ENCODE results near the gene C16orf74.

C16orf74 gene

DNA sequence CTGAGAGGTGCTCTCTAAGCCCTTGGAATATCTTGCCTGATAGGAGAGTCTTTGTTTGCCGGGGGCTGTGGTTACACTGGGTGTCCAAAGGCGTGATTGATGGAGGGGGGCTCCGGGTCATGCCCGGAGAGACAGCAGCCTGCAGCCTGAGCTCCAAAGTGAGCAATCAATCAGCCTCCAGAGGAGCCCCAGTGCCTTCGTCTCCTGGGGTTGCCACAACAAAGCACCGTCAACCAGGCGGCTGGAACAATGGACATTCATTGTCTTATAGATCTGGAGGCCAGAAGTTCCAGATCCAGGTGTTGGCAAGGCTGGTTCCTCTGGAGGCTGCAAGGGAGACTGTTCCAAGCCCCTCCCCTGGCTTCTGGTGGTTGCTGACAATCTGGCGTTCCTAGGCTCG lies 38.1 kb downstream of the C16orf74 start:
- no peak for DNase-seq
- peaks cover 6% of the 10 kb centered on the region for H3K9me3 Mint-ChIP-seq
- no peak overlapping the region for H3K4me3 Mint-ChIP-seq
- CTCF ChIA-PET: interaction anchor here (1.0 kb wide), 1 partner anchor 37 kb away, joined by 3 read pairs; no protein-coding TSS in a partner anchor
- H3K36me3 Mint-ChIP-seq: peaks cover 2% of the 10 kb centered on the region
- H3K27ac Mint-ChIP-seq: no peak overlapping the region
- H3K4me1 Mint-ChIP-seq: peaks cover 5% of the 10 kb centered on the region
- peaks cover 39% of the 10 kb centered on the region for H3K27me3 Mint-ChIP-seq

DNA sequence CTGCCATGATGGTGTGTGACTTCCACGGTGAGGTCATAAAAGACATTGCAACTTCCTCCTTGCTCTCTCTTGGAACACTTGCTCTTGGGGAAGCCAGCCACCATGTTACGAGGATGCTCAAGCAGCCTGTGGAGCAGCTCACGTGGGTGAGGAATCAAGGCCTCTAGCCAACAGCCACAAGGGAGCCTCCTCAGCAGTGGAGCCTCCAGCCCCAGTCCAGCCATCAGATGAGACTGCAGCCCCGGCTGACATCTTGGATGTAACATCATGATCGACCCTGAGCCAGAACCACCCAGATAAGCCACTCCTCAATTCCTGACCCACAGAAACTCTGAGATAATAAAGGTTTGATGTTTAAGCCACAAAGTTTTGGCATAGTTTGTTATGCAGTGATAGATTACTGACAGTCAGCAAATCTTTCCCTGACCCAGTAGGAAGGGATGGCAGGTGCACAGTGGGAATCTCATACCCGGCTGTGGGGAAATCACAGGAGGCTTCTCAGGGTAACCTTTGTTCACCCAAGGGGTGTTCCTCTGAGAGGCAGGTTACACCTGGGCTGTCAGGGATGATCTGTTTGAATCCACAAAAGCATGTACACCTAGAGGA lies 38.8 kb downstream of the C16orf74 start:
- H3K27ac Mint-ChIP-seq: no peak overlapping the region
- peaks cover 6% of the 10 kb centered on the region for H3K9me3 Mint-ChIP-seq
- H3K27me3 Mint-ChIP-seq: peaks cover 32% of the 10 kb centered on the region
- H3K4me3 Mint-ChIP-seq: no peak overlapping the region
- H3K4me1 Mint-ChIP-seq: peaks cover 5% of the 10 kb centered on the region
- peaks cover 2% of the 10 kb centered on the region for H3K36me3 Mint-ChIP-seq
- no peak for DNase-seq
- CTCF ChIA-PET: interaction anchor here (1.0 kb wide), 1 partner anchor 36 kb away, joined by 3 read pairs; no protein-coding TSS in a partner anchor

DNA sequence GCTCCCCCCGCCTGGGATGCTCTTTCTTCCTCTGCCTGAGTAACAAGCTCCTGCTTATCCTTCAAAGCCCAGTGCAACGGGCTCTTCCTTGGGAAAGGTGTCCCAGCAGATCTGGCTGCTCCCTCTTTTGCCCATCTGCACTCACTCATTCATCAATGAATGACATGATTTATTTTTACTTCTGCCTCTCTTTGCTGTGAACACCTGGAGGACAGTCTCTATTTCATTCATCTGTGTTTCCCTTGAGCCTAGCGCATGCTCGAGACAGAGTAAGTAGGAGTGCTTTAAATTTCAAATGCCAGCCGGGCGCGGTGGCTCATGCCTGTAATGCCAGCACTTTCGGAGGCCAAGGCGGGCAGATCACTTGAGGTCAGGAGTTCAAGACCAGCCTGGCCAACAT lies 40.2 kb downstream of the C16orf74 start:
- Mint-ChIP-seq H3K27ac (no peak overlapping the region), H3K36me3 (peaks cover 2% of the 10 kb centered on the region), H3K9me3 (peaks cover 6% of the 10 kb centered on the region), H3K4me1 (peaks cover 4% of the 10 kb centered on the region), H3K4me3 (no peak overlapping the region), H3K27me3 (peaks cover 19% of the 10 kb centered on the region)
- CTCF ChIA-PET: no interaction called here
- no peak for DNase-seq

DNA sequence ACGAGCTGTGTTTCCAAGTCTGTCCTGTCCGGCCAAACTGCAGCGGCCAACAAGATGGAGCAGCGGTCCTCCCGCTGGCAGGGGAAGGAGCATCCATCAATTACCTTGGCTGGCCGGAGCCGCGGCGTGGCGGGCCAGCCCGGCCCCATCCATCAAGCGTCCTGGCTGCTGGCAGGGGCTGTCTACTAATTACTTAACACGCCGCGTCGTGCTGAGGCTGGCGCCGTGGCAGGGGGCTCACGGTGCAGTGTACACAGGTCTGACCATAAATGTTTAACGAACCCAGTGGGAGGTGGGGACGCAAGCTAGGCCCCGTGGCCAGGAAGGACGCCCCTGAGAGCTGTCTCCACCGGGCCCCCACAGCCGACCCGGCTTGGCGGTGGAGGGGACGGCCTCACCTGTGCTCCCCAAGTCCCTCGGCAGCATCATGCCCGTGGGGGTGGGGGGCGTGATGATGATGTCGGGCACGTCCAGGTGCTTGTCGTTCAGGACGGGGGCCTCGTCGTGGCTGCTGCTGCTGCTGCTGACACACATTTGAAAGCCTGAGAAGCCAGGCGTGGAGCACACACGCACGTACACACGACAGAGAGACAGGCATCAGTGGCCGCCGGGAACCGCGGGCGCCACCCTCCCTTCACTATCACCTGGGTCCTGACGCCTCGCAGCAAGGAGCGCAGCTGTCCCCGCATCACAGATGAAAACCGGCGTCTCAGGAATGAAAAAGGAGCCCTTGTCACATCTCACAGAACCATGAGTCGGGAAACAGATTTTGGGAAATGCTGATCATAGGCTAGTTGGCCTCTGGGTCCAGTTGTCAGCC lies 40.9 kb downstream of the C16orf74 start:
- no peak overlapping the region for H3K4me3 Mint-ChIP-seq
- H3K27me3 Mint-ChIP-seq: peaks cover 11% of the 10 kb centered on the region
- no peak for DNase-seq
- H3K27ac Mint-ChIP-seq: no peak overlapping the region
- peaks cover 2% of the 10 kb centered on the region for H3K36me3 Mint-ChIP-seq
- H3K9me3 Mint-ChIP-seq: peaks cover 6% of the 10 kb centered on the region
- CTCF ChIA-PET: interaction anchor here (1.0 kb wide), 1 partner anchor 26 kb away, joined by 3 read pairs; no protein-coding TSS in a partner anchor
- H3K4me1 Mint-ChIP-seq: no peaks in the 10 kb centered on the region

DNA sequence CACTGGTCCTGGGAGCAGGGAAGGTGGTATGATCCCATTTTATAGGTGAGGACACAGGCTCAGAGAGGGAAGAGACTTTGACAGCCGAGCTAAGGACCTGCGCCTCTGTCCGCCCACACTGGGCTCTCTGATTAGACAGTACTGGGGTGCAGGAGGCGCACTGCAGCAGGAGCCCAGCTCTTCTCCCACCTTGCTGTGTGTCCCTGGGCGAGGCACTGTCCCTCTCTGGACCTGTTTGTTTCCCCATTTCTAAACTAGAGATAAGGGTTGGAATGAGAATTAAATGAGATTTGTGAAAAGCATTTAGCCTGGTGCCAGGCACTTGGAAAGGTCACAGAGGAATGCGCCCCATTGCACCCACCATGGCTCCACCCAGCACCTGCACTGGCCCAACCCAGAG lies 42.6 kb downstream of the C16orf74 start:
- Mint-ChIP-seq H3K36me3 (peaks cover 2% of the 10 kb centered on the region), H3K27ac (no peak overlapping the region), H3K4me3 (no peak overlapping the region), H3K27me3 (no peaks in the 10 kb centered on the region), H3K4me1 (no peaks in the 10 kb centered on the region), H3K9me3 (peaks cover 6% of the 10 kb centered on the region)
- CTCF ChIA-PET: no interaction called here
- DNase-seq: no peak

DNA sequence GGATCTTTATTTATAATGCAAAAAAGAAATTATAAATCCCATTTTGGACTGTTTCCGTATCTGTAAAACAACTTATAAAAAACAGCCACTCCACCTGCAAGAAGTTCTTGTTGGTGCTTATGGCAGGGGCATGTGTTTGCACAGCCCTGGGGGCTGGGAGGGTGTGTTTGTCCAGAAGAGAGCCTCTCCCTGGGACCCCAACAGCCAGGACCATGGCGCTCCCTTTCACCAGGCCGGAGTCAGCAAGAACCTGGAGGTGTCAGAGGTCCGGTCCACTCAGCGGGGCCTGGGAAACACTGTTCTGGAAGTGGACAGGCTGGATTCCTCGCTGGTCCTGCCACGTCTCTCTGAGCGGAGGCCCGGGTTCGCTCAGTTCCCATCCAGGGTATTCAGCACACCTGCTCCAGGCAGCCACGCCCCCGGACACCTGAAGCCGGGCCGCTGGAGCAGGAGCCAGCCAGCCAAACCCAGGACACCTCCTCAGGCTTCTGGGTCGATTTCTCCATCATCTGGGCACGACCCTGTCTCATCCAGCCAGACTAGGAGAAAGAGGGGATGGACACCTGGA lies 43.3 kb downstream of the C16orf74 start:
- CTCF ChIA-PET: no interaction called here
- H3K36me3 Mint-ChIP-seq: peaks cover 2% of the 10 kb centered on the region
- H3K27ac Mint-ChIP-seq: no peak overlapping the region
- H3K4me1 Mint-ChIP-seq: no peaks in the 10 kb centered on the region
- H3K27me3 Mint-ChIP-seq: peaks cover 1% of the 10 kb centered on the region
- peaks cover 6% of the 10 kb centered on the region for H3K9me3 Mint-ChIP-seq
- H3K4me3 Mint-ChIP-seq: no peak overlapping the region
- DNase-seq: no peak

DNA sequence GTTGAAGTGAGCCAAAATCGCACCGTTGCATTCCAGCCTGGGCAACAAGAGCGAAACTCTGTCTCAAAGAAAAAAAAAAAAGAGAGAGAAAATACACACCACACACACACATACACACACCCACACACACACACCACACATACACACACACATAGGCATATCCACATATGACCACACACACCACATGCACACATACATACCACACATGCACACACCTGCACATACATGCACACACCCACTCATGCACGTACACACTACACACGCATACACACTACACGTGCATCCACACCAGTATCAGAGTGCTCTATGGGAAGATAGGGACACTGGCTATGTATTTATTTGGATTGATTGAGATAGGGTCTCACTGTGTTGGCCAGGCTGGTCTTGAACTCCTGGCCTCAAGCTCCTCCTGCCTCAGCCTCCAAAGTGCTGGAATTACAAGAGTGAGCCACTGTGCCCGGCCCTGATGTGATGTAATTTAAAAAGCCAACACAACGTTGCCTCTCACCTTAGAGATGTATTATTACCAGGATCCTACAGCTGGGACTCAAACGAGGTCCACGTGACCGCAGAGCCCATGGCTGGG lies 44.4 kb downstream of the C16orf74 start:
- DNase-seq: no peak
- no peaks in the 10 kb centered on the region for H3K4me1 Mint-ChIP-seq
- H3K36me3 Mint-ChIP-seq: no peaks in the 10 kb centered on the region
- no peaks in the 10 kb centered on the region for H3K9me3 Mint-ChIP-seq
- H3K4me3 Mint-ChIP-seq: no peak overlapping the region
- no peak overlapping the region for H3K27ac Mint-ChIP-seq
- H3K27me3 Mint-ChIP-seq: peaks cover 12% of the 10 kb centered on the region
- CTCF ChIA-PET: no interaction called here

DNA sequence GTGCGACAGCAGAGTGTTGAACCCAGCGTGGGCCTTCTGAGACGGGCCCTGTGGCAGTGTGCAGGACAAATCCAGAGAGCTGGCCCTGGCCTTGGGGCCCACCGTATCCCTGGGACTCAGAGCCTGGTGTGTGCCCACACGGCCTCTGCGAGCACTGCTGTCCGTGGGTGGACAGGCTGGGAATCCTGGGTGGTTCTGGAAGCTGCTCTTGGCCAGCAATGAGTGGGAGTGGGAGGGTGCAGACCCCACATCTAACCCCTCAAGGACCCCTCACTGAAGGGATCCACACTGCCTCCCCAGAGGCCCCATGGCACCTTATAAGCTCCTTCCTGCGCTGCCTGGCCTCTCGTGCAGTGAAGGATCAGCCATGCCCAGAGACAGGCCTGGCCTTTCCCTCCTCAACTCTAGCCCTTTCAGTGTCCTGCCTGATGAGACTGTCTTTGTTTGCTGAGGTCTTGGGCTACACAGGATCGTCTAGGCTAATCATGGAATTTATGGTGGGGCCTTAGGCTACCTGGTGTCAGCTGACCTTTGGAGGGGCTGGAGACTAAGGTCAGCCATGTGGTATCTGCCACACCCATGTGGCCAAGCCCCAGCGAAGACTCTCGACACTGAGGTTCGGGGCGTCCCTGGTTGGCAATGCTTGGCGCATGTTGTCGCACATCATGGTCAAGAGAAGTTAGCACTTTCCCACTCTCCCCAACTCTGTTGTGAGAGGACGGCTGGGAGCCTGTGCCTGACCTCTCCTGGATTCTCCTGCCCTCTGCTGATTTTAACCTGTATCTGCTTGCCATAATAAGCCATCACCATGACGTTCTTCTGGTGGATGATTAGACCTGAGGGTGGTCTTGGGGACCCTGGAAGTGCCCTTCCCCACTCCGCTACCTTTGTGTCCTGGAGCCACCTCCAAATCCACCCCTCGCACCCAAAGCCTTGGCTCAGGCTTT lies 45.7 kb downstream of the C16orf74 start:
- Mint-ChIP-seq H3K4me1 (no peaks in the 10 kb centered on the region), H3K36me3 (no peaks in the 10 kb centered on the region), H3K27me3 (peaks cover 19% of the 10 kb centered on the region), H3K27ac (no peak overlapping the region), H3K4me3 (no peak overlapping the region), H3K9me3 (no peaks in the 10 kb centered on the region)
- CTCF ChIA-PET: interaction anchor here (0.6 to 1.1 kb wide), 2 partner anchors 12 to 46 kb away, joined by 5 read pairs; no protein-coding TSS in a partner anchor
- DNase-seq: no peak

DNA sequence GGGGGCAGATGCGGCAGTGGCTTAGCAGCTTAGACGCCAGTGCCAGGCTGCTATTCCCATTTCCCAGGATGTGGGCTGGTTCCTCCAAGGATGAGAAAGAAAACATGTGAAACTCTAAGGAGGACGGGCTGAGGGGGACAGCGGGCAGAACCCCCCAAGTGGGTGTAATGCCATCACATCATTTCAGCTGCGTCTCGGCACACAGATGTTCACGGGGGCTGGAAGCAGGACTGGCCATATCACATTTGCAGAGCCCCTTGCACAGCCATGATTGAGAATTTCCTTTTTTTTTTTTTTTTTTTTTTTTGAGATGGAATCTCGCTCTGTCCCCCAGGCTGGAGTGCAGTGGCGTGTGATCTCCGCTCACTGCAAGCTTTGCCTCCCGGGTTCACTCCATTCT lies 46.9 kb downstream of the C16orf74 start:
- H3K4me1 Mint-ChIP-seq: no peaks in the 10 kb centered on the region
- H3K9me3 Mint-ChIP-seq: no peaks in the 10 kb centered on the region
- DNase-seq: no peak
- H3K27ac Mint-ChIP-seq: no peak overlapping the region
- CTCF ChIA-PET: interaction anchor here (1.1 to 1.3 kb wide), 2 partner anchors 13 to 15 kb away, joined by 3 to 5 read pairs; no protein-coding TSS in a partner anchor
- H3K36me3 Mint-ChIP-seq: no peaks in the 10 kb centered on the region
- H3K4me3 Mint-ChIP-seq: no peak overlapping the region
- peaks cover 28% of the 10 kb centered on the region for H3K27me3 Mint-ChIP-seq

DNA sequence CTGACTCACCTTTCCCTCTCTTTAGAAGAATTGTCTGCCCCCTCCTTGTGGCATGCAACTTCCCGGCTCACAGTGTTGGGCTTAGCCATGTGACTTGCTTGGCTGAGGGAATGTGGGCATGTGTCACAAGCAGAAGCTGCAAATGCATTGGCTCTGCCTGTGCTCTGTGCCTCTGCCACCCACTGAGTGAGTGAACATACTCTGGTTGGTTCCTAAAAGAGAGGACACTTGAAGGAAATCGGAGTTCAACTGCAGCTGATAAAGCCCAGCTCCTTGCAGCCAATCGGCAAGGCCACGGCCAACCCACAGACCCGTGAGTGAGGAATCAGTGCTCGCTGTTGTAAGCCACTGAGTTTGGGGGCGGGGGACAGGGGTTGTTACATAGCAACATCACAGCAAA lies 51.3 kb downstream of the C16orf74 start:
- Mint-ChIP-seq H3K9me3 (no peaks in the 10 kb centered on the region), H3K4me3 (no peak overlapping the region), H3K36me3 (no peaks in the 10 kb centered on the region), H3K27ac (no peak overlapping the region), H3K4me1 (no peaks in the 10 kb centered on the region), H3K27me3 (peaks cover 69% of the 10 kb centered on the region)
- CTCF ChIA-PET: no interaction called here
- no peak for DNase-seq

DNA sequence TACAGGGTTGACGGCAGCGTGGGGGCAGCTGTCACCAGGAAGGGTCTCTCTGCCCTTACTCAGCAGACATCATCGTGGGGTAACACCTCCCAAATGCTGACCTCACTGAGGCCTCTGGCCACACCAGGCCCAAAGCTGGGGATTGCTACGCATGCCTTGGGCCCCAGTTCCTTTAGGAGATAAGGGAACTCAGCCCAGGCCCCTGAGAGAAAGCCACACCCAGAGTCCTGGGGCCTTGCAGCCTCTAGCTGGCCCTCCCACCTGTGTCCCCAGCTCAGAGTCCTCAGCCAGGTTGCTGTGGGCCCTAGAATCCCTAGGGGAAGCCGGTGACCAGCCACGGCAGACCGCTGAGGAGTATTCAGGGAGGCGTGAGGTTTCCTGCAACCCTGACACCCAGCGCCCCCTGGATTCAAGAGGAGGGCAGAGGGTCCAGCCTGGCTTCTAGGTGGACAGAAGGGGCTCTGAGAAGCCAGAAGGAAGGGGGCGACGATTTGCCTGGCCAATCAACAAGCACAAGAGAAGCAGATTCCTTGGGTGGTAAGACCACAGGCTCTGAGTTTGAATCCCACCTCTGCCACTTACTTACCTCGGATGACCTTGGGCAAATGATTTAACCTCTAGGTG lies 51.8 kb downstream of the C16orf74 start:
- no peak overlapping the region for H3K4me3 Mint-ChIP-seq
- H3K27ac Mint-ChIP-seq: no peak overlapping the region
- peaks cover 74% of the 10 kb centered on the region for H3K27me3 Mint-ChIP-seq
- H3K9me3 Mint-ChIP-seq: no peaks in the 10 kb centered on the region
- DNase-seq: no peak
- H3K4me1 Mint-ChIP-seq: no peaks in the 10 kb centered on the region
- CTCF ChIA-PET: no interaction called here
- H3K36me3 Mint-ChIP-seq: no peaks in the 10 kb centered on the region

DNA sequence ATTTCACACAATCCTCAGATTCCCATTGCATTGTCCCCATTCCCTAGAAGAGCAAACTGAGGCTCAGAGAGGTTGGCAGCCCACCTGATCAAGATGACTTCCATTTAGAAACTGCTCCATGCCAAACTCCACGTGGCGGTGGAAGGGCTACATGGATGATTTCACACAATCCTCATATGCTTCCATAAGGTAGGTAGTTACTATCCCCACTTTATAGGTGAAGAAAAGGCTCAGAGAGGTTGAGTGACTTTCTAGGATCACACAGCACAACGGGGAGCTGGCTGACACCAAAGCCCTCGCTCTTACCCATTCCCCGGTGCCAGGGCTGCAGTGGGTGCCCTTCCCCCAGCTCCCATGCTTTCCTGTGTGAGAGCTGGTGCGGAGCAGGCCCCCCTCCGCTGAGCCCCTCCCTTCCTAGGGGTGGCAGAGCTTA lies 52.4 kb downstream of the C16orf74 start:
- no peaks in the 10 kb centered on the region for H3K9me3 Mint-ChIP-seq
- no peak overlapping the region for H3K27ac Mint-ChIP-seq
- CTCF ChIA-PET: no interaction called here
- peaks cover 79% of the 10 kb centered on the region for H3K27me3 Mint-ChIP-seq
- DNase-seq: no peak
- H3K4me3 Mint-ChIP-seq: no peak overlapping the region
- H3K36me3 Mint-ChIP-seq: no peaks in the 10 kb centered on the region
- H3K4me1 Mint-ChIP-seq: no peaks in the 10 kb centered on the region

DNA sequence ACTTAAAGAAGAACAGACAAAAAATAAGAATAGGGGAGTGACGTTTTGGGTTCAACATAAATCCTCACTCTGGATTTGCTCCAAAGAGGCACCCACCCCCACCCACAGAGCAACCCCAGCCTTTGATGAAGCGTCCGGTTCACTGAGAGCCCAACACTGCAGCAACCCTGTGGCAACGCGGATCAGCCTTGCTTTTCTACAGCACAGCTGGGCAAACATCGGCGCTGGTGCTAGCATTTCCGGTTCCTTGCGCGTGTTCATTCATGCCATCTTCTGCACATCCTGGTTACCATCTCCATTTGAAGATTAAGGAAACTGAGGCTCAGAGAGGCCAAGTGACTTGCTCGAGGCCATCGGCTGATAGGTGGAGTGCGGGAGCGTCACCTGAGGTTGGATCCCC lies 53.5 kb downstream of the C16orf74 start:
- peaks cover 83% of the 10 kb centered on the region for H3K27me3 Mint-ChIP-seq
- no peak overlapping the region for H3K4me3 Mint-ChIP-seq
- H3K36me3 Mint-ChIP-seq: no peaks in the 10 kb centered on the region
- H3K9me3 Mint-ChIP-seq: no peaks in the 10 kb centered on the region
- CTCF ChIA-PET: no interaction called here
- no peak for DNase-seq
- H3K27ac Mint-ChIP-seq: no peak overlapping the region
- no peaks in the 10 kb centered on the region for H3K4me1 Mint-ChIP-seq
